ENCODE data around the gene PACRG.

The PACRG gene

DNA sequence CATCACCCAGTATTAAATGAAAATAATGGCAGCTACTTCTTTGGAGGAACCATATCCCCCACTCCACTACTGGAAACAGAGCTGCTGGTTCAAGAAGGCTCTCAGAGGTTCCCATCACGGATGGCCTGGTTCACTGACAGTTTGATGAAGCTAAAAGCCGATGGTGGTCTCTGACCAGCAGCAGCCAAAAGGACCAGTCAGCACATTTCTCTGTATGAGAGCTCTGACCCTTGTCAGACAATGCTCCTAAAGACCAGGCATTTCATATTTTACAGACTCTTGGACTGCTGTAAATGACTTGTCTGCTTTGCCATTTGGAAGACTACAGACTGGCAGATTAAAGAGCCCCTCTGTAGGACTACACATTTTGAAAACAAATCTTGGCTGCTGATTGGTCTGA lies 16.8 kb upstream of the PACRG start:
- no peak for DNase-seq

DNA sequence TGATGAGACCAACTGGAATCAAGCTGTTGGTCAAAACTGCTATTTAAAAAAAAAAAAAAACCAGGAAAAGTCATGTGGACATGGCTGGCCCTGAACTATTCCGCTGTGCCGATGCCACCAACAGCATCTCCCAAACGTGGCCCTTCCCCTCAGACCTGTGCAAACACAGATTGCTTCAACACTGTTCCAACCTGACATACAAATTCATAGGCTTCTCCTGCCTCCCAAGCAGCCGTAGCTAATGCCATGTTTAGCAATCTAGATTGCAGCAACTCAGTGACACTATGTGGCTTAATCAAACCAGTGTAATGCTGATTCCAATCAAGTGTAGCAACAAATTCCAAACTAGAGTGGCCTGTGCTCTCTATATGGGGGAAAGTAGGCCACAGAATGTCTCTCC lies 16.4 kb upstream of the PACRG start:
- no peak for DNase-seq

GRCh38 chr6:162712694-162713093 lies 15.1 kb upstream of the PACRG start:
- DNase-seq: no peak

DNA sequence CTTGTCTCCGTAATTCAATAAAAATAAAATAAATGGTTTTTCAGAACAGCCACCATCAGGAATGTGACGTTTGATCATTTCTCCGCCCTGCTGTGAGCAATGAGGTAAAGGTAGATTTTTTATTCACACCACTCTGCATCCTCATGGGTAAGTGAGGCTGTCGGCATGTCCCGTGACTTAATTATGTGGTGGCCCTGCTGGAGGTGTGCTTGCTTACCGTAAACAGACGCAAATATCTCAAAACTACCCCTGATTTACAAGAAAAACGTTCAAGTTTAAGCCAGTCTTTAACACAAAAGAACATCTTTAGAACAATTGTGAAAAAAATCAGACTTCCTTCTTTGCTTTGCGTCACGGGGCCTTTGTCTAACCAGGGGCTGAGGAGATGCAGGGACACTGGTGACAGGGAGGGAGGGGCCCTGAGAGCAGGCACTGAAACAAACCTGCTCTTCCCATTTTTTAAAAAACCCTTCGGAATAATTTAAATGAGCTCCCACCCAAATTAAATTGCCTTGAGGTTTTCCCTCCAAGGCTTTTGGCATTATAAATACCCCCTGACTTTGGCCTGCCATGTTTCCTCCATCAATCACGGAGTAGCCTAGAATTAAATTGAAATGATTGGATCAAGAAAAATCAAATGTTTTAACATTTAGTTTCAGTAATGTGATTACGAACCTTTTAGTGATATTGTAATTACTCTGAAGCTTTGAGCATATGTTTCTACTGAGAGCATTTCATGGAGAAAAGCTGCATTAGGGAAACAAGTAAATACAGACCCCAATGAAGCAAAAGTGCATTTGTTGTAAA lies 13.6 kb upstream of the PACRG start:
- peak in 1 of 14 donors; percentile 13 for DNase-seq

GRCh38 chr6:162715601-162716000 lies 12.2 kb upstream of the PACRG start:
- DNase-seq: no peak

GRCh38 chr6:162719528-162719927 lies 8.2 kb upstream of the PACRG start:
- DNase-seq: no peak

DNA sequence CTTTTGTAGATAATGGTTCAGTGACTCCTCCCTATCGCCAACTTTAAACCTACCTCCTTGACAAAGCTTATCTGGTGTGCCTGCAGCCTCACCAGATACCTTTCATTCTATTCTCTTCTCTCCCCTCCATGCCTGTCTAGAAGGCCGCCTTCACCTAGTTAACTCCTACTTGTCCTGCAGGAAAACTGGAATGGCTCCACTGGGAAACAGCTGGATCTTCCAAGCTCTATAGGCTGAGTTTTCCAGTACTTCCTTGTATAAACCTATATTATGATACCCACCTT lies 6.4 kb upstream of the PACRG start:
- DNase-seq: no peak

DNA sequence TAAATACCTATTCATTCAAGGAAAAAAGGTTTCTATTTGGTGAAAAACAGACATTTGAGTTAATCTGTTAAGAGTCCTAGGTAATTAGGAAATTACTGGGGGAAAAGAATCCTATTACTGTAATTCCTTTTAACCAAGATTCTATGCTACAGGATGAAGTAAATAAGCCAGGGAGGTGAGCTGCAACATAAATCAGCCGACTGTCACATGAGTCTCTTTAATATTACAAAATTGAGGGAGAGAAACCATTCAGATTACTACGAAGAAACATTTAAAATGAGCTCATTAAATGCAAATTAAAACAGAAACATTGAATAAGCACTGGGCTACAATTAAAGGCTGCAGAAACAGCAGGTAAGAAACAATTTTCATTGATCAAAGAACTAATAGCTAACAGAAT lies 5.5 kb upstream of the PACRG start:
- no peak for DNase-seq

GRCh38 chr6:162722633-162723032 lies 5.1 kb upstream of the PACRG start:
- DNase-seq: no peak

GRCh38 chr6:162726947-162727321 lies 840 bp upstream of the PACRG start:
- DNase-seq: peak in 1 of 14 donors; percentile 37

DNA sequence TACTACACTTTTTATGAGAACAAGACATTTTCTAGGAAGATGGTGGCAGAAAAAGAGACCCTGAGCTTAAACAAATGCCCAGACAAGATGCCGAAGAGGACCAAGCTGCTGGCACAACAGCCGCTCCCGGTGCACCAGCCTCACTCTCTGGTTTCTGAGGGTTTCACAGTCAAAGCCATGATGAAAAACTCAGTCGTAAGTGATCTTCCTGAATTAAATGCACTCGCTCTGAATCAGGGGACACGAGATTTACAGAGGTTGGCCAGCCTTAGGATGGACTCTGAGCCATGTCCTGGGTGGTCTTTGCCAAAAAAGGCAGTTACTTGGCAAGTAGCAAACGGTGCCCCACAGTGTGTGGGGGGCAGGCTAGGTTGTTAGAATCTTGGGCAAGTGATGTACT lies 423 bp downstream of the PACRG start:
- peak in 3 of 14 donors; percentile 35 to 63 (median 38) for DNase-seq

- no peak for DNase-seq
Measured at GRCh38 chr6:162728706-162729105, 932 bp downstream of the PACRG start.

DNA sequence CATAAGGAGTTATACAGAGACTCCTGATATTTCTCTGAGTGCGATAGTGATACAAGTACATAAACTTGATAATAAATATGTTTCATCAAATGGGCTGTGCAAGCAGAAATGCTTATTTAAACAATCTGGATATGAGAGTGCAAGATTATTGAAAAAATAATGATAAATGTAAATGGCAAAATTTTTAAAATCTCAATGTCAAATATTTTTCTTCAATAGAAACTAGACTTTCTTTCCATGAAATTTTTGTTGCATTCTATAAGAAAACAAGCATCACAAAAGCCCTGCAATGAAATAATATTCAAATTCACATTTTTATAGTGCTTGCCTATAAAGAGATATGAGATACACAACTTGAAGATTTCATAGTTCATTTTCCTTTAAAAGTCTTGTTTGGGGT lies 2.7 kb downstream of the PACRG start:
- no peak for DNase-seq

- no peak for DNase-seq
Measured at GRCh38 chr6:162733489-162733888, 5.7 kb downstream of the PACRG start.

DNA sequence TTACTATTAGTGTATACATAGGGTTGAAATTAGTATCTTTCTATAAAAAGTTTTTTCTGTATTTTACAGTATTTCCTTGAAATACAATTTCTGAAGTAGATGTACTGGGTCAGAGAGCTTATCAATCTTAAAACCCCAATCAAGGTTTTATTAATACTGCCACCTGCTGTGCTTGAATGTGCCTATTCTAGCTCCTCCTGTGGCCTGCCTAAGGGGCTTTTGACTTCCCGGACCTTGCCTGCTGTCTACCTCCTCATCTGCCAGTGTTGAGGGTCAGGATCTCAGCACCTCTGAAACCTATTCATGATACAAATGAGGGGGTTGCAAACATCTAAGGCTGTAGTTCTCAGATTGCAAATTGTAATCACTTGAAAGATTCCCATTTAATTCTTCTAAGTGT lies 9.2 kb downstream of the PACRG start:
- DNase-seq: no peak

GRCh38 chr6:162750776-162751175 lies 23.0 kb downstream of the PACRG start:
- DNase-seq: no peak

DNA sequence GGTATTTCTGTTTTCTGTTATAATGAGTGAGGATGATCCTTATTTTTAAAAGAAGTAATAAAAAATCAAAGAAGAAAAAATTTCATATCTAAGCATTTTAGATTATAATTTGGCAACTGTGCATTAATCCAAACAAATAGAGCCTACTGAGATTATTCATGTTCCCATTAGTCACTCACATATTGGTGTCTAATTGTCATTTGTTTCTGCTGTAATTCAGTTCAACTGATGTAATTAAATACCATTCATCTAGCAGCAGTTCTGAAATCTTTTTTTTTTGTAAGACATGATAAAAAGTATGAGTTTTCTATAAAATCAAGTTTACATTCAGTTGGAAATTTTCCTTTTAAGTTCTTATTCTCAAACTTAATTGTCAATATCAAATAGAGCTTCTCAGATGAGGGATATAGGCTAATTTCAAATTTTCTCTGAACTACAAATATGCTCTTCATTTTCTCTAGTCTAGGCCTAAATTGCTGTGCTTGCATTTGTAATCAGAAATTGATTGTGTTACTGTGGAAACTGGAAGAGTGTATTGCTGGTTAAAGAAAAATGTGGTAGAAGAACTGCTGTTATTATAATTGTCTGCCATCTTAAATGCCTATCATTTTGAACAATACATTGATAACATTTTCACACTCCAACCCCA lies 23.6 kb downstream of the PACRG start:
- no peak for DNase-seq

DNA sequence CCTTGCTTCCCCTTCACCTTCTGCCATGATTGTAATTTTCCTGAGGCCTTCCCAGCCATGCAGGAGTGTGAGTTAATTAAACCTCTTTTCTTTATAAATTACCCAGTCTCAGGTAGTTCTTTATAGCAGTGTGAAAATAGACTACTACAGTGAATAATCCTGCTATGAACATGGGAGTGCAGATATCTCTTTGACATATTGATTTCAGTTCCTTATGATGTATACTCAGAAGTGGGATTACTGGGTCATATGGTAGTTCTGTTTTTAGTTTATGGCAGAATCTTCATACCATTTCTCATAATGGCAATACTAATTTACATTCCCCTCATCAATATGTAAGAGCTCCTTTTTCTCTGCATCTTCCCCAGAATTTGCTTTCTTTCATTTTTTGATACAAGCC lies 26.0 kb downstream of the PACRG start:
- DNase-seq: no peak

DNA sequence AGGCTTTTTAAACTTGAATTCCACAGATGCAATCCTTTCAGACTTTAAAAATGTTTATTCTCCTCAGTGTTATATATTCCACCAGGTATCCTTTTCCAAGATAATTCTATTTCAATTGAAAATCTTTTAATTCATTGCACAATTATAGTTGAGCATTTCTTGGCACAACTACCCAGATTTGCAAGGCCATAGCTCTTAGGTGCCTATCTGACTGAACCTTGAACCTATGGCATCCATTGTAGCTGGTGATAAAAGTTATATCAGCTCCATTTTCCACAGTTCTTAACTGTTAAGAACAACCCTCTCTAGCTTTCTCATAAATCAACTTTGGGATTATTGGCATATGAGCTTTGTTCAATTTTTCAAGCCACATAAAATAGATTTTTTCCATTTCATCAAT lies 42.4 kb downstream of the PACRG start:
- DNase-seq: no peak

DNA sequence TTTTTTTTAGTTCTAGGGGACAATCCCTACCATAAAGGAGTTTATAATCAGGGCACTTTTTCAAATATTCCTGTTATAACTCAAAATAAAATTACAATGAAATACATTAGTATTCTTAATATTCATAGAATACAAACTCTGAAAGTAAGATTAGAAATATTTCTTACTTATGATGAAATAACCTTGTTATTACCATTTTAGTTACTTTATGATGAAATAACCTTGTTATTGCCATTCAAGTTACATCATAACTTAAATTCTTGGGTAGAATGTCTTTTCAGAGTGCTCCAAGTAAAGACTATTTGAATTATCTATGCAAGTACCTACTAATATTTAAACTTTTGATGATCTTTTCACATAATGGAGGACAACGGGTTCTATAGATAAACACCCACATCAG lies 43.2 kb downstream of the PACRG start:
- no peak for DNase-seq

- no peak for DNase-seq
Measured at GRCh38 chr6:162772466-162772865, 44.7 kb downstream of the PACRG start.

- DNase-seq: no peak
Measured at GRCh38 chr6:162773996-162774395, 46.2 kb downstream of the PACRG start.

DNA sequence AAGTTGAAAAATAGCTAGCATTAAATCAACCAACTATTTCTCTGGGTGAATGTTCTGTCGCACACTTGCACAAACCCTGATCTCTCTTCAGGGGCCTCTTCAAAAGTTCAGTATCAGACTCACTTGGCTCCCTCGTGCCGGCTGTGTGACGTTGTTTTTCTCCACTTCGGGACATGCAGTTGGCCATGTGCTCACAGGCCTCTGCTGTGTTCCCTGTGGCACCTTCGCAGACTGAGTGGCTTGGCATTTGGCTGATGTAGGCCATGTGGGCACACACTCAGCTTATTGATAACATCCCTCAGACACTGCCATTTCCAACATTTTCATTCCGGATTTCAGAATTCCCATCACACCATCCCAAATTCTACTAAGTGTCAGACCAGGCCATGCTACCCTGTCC lies 49.3 kb downstream of the PACRG start:
- DNase-seq: no peak

GRCh38 chr6:162778603-162779002 lies 50.8 kb downstream of the PACRG start:
- no peak for DNase-seq
